H9 (cell line): ENCODE data around the gene CLDN18. TPM values are rescaled to one million over a fixed set of nuclear protein-coding genes. Genes with fewer than 3 reads are reported as not detected.

Experiments used
- DNase-seq: peaks from one replicate; pipeline ENCODE4 v3.0.0-alpha.2; 2017
- H2AFZ ChIP-seq: one replicate; pipeline ENCODE4 v1.6.1; 2013; ENCODE audit warnings: mild to moderate bottlenecking, low read length, control low read depth, moderate library complexity
- H2AK5ac ChIP-seq: 2 replicates; pipeline ENCODE4 v1.6.1; 2013; ENCODE audit warnings: low read length, control low read depth, mixed read lengths; ENCODE audit not compliant: insufficient read length
- H2BK120ac ChIP-seq: one replicate; pipeline ENCODE4 v1.6.1; 2013; ENCODE audit warnings: low read depth, mild to moderate bottlenecking, low read length, control low read depth, inconsistent platforms; ENCODE audit not compliant: poor library complexity, severe bottlenecking
- H2BK12ac ChIP-seq: 2 replicates; pipeline ENCODE4 v1.6.1; 2013; ENCODE audit warnings: low read length, control low read depth, mixed read lengths, low read depth; ENCODE audit not compliant: insufficient read length
- H2BK15ac ChIP-seq: 2 replicates; pipeline ENCODE4 v1.6.1; 2013; ENCODE audit warnings: low read depth, low read length, control low read depth
- H2BK20ac ChIP-seq: one replicate; pipeline ENCODE4 v1.6.1; 2013; ENCODE audit warnings: low read depth, mild to moderate bottlenecking, low read length, control low read depth, inconsistent platforms; ENCODE audit not compliant: poor library complexity, severe bottlenecking
- H2BK5ac ChIP-seq: 2 replicates; pipeline ENCODE4 v1.6.1; 2013; ENCODE audit warnings: low read length, control low read depth, mixed read lengths; ENCODE audit not compliant: insufficient read length
- H3K14ac ChIP-seq: 2 replicates; pipeline ENCODE4 v1.6.1; 2013; ENCODE audit warnings: low read length, control low read depth; ENCODE audit not compliant: insufficient read depth
- H3K18ac ChIP-seq: 2 replicates; pipeline ENCODE4 v1.6.1; 2013; ENCODE audit warnings: low read depth, mild to moderate bottlenecking, mixed read lengths, low read length, control low read depth; ENCODE audit not compliant: insufficient read length
- H3K23ac ChIP-seq: 2 replicates; pipeline ENCODE4 v1.6.1; 2013; ENCODE audit warnings: low read length, control low read depth, mixed read lengths, low read depth; ENCODE audit not compliant: insufficient read length
- H3K23me2 ChIP-seq: 2 replicates; pipeline ENCODE4 v1.6.1; 2013; ENCODE audit warnings: low read depth, mild to moderate bottlenecking, mixed read lengths, low read length, control low read depth; ENCODE audit not compliant: insufficient read length, poor library complexity, severe bottlenecking
- H3K27ac ChIP-seq: 2 replicates; pipeline ENCODE4 v1.5.1; 2013; ENCODE audit warnings: low read length, control low read depth, mixed read lengths, low read depth; ENCODE audit not compliant: insufficient read length
- H3K27me3 ChIP-seq: 2 replicates; pipeline ENCODE4 v1.6.1; 2013; ENCODE audit warnings: low read length, control low read depth, inconsistent platforms; ENCODE audit not compliant: insufficient read depth
- H3K4ac ChIP-seq: 2 replicates; pipeline ENCODE4 v1.6.1; 2013; ENCODE audit warnings: low read depth, mild to moderate bottlenecking, control low read depth, inconsistent platforms, low read length, moderate library complexity
- H3K4me1 ChIP-seq: 2 replicates; pipeline ENCODE4 v1.6.1; 2013; ENCODE audit warnings: low read length, control low read depth, inconsistent platforms; ENCODE audit not compliant: insufficient read depth
- H3K4me2 ChIP-seq: 2 replicates; pipeline ENCODE4 v1.6.1; 2013; ENCODE audit warnings: low read length, control low read depth, mixed read lengths; ENCODE audit not compliant: insufficient read length, insufficient read depth
- H3K56ac ChIP-seq: 2 replicates; pipeline ENCODE4 v1.6.1; 2013; ENCODE audit warnings: low read depth, mild to moderate bottlenecking, mixed read lengths, low read length, control low read depth; ENCODE audit not compliant: insufficient read length
- H3K79me1 ChIP-seq: 2 replicates; pipeline ENCODE4 v1.6.1; 2013; ENCODE audit warnings: low read depth, mild to moderate bottlenecking, moderate library complexity, low read length, control low read depth, inconsistent platforms; ENCODE audit not compliant: insufficient read depth, poor library complexity, severe bottlenecking
- H3K79me2 ChIP-seq: 2 replicates; pipeline ENCODE4 v1.6.1; 2013; ENCODE audit warnings: low read length, control low read depth, inconsistent platforms; ENCODE audit not compliant: insufficient read depth
- H3K9ac ChIP-seq: 2 replicates; pipeline ENCODE4 v1.6.1; 2013; ENCODE audit warnings: low read length, control low read depth, mixed read lengths; ENCODE audit not compliant: insufficient read length; ENCODE audit errors: extremely low read depth
- H3K9me3 ChIP-seq: one replicate; pipeline ENCODE4 v1.6.1; 2013; ENCODE audit warnings: low read depth, low read length, inconsistent platforms; ENCODE audit not compliant: control insufficient read depth
- H3T11ph ChIP-seq: one replicate; pipeline ENCODE4 v1.6.1; 2013; ENCODE audit warnings: mild to moderate bottlenecking, low read length, control low read depth, inconsistent platforms
- H4K20me1 ChIP-seq: one replicate; pipeline ENCODE4 v1.6.1; 2013; ENCODE audit not compliant: control insufficient read depth, insufficient read length, insufficient read depth
- H4K5ac ChIP-seq: 2 replicates; pipeline ENCODE4 v1.6.1; 2013; ENCODE audit warnings: low read depth, mild to moderate bottlenecking, mixed read lengths, low read length, control low read depth; ENCODE audit not compliant: insufficient read length
- H4K8ac ChIP-seq: replicated peaks from 2 replicates; pipeline ENCODE4 v1.6.1; 2013; ENCODE audit warnings: low read length, control low read depth, mixed read lengths, low read depth; ENCODE audit not compliant: insufficient read length
- H4K91ac ChIP-seq: 2 replicates; pipeline ENCODE4 v1.6.1; 2013; ENCODE audit warnings: low read depth, mild to moderate bottlenecking, moderate library complexity, mixed read lengths, low read length, control low read depth; ENCODE audit not compliant: insufficient read length
- H3K27ac Mint-ChIP-seq, 3 experiments: 2 replicates in 2 of 3; 3 replicates in 1 of 3; pipeline ENCODE4 v1.8.0; 2020 to 2021; ENCODE audit warnings: mixed read lengths in 3 of 3, mild to moderate bottlenecking in 1 of 3, moderate library complexity in 1 of 3
- H3K27me3 Mint-ChIP-seq: 2 replicates; pipeline ENCODE4 v1.8.0; 2021; ENCODE audit warnings: low read depth, mild to moderate bottlenecking, moderate library complexity, mixed read lengths
- H3K36me3 Mint-ChIP-seq, 3 experiments: 2 replicates in 2 of 3; 3 replicates in 1 of 3; pipeline ENCODE4 v1.8.0; 2020 to 2021; ENCODE audit warnings: low read depth in 3 of 3, mixed read lengths in 3 of 3; ENCODE audit not compliant: insufficient read depth in 1 of 3
- H3K4me1 Mint-ChIP-seq, 2 experiments: 2 replicates each; pipeline ENCODE4 v1.8.0; 2020; ENCODE audit warnings: mixed read lengths in 2 of 2
- H3K4me3 Mint-ChIP-seq, 2 experiments: 2 replicates in 1 of 2; 3 replicates in 1 of 2; pipeline ENCODE4 v1.8.0; 2020 to 2021; ENCODE audit warnings: mild to moderate bottlenecking in 2 of 2, mixed read lengths in 2 of 2, moderate library complexity in 1 of 2
- H3K9me3 Mint-ChIP-seq, 2 experiments: 2 replicates in 1 of 2; 3 replicates in 1 of 2; pipeline ENCODE4 v1.8.0; 2020; ENCODE audit warnings: mild to moderate bottlenecking in 2 of 2, mixed read lengths in 2 of 2, moderate library complexity in 1 of 2
- WGBS: extraction: QIAGEN DNeasy Blood & Tissue Kit; methylation state at CpG from one replicate; pipeline ENCODE4 v1.1.7; 2013; ENCODE audit warnings: missing lambda C conversion rate, low lambda C conversion rate, mixed read lengths; ENCODE audit not compliant: insufficient read length; ENCODE audit errors: extremely low coverage; 5-methylcytosine and 5-hydroxymethylcytosine counted together
- total RNA-seq: library from RNA; stranded (reverse); gene quantifications from 2 replicates; pipeline ENCODE4 v1.2.1, GENCODE V29; 2021
- TF ChIP-seq, protein P1 (sequence below): fragments of 200-600 bp; sonication (generic); conservative IDR thresholded peaks from 3 replicates; pipeline ENCODE4 v1.8.0; 2021; ENCODE audit warnings: antibody characterized with exemption, mild to moderate bottlenecking

The CLDN18 gene
- total RNA-seq, 1 experiment from 2014 or later = not detected

DNA sequence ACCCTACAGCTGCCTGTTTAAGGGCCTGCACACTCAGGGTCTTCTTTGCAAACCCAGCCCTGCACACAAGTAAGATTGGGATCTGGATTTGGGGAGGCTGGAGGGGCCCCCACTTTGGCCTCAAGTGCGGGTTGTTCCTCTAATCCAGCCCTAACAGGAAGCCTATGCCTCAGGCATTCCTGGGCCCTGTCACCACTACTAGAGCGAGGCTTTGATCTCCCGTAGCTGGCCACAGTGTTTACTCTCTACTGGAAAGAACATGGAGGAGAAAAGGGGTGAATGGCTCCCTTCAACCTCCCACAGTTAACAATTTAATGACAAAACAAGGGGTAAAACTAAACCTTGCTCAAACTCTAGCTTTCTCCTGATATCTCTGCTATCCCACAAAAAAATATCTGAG, 57.0 kb downstream of the CLDN18 start:
- no peak overlapping the region for H3K4ac ChIP-seq
- H3K23me2 ChIP-seq = no peaks in the 10 kb centered on the region
- H2BK5ac ChIP-seq = no peak overlapping the region
- WGBS = no CpG with 5 or more reads among the region's 3 CpGs
- no peaks in the 10 kb centered on the region for H3K27me3 ChIP-seq
- no peak overlapping the region for H3K56ac ChIP-seq
- H2AK5ac ChIP-seq = no peak overlapping the region
- H3K9ac ChIP-seq = no peak overlapping the region
- H2AFZ ChIP-seq = no peak overlapping the region
- no peak overlapping the region for H3K23ac ChIP-seq
- no peaks in the 10 kb centered on the region for H3K9me3 ChIP-seq
- no peaks in the 10 kb centered on the region for H3K79me2 ChIP-seq
- H3K4me1 ChIP-seq = no peaks in the 10 kb centered on the region
- no peaks in the 10 kb centered on the region for H4K20me1 ChIP-seq
- H2BK12ac ChIP-seq = no peak overlapping the region
- H3K79me1 ChIP-seq = no peaks in the 10 kb centered on the region
- H3K36me3 Mint-ChIP-seq = peaks cover 21 to 45% (median 44%) of the 10 kb centered on the region in 3 experiments
- H4K5ac ChIP-seq = no peak overlapping the region
- H3T11ph ChIP-seq = no peak overlapping the region
- H3K14ac ChIP-seq = no peak overlapping the region
- no peak overlapping the region for H3K18ac ChIP-seq
- H4K91ac ChIP-seq = no peak overlapping the region
- H2BK20ac ChIP-seq = no peak overlapping the region
- DNase-seq = no peak
- H2BK120ac ChIP-seq = no peak overlapping the region
- no peak overlapping the region for H2BK15ac ChIP-seq
- no peaks in the 10 kb centered on the region for H3K27me3 Mint-ChIP-seq
- TF ChIP-seq, protein P1, sequence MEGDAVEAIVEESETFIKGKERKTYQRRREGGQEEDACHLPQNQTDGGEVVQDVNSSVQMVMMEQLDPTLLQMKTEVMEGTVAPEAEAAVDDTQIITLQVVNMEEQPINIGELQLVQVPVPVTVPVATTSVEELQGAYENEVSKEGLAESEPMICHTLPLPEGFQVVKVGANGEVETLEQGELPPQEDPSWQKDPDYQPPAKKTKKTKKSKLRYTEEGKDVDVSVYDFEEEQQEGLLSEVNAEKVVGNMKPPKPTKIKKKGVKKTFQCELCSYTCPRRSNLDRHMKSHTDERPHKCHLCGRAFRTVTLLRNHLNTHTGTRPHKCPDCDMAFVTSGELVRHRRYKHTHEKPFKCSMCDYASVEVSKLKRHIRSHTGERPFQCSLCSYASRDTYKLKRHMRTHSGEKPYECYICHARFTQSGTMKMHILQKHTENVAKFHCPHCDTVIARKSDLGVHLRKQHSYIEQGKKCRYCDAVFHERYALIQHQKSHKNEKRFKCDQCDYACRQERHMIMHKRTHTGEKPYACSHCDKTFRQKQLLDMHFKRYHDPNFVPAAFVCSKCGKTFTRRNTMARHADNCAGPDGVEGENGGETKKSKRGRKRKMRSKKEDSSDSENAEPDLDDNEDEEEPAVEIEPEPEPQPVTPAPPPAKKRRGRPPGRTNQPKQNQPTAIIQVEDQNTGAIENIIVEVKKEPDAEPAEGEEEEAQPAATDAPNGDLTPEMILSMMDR = no peak
- no peak overlapping the region for H3K27ac Mint-ChIP-seq
- H3K4me2 ChIP-seq = no peak overlapping the region
- no peaks in the 10 kb centered on the region for H3K9me3 Mint-ChIP-seq
- H3K4me1 Mint-ChIP-seq = peaks cover 9 to 15% of the 10 kb centered on the region in 2 experiments
- H3K4me3 Mint-ChIP-seq = no peak overlapping the region
- H4K8ac ChIP-seq = no peak overlapping the region
- no peak overlapping the region for H3K27ac ChIP-seq
